HG02798 (cell line): Measurements from ENCODE around the gene MZF1.

ENCODE experiments used
- ATAC-seq: cut with Tn5 transposase; IDR thresholded peaks from one replicate; pipeline ENCODE4 v1.9.1; 2021; ENCODE audit warnings: mild to moderate bottlenecking; ENCODE audit not compliant: unreplicated experiment, poor library complexity

The MZF1 gene

DNA sequence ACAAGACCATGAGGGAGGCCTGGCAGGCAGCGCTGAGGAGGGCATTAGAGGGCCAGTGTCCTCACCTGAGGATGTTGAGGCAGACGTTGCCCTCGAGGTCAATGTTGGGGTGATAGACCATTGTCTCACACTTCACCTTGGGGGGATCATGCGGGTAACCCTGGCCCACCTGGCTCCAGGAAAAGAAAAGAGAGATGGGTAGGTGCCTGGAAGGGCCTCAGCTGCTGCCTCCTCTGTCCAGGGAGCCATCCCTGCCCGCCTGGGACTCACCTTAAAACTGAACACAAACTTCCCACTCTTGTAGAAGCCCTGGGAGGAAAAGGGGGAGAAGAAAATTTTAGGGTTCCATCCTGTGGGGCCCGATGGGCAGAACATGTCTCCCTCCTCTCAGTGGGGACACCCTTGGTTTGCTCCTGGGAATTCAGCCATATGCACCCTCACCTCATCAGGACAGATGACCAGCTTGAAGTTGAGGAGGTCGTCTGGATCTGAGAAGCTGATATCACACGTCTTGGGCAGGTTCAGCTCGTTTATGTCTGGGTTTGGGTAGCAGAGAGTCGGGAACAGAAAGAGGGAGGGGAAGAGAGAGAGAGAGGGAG, 16.4 kb downstream of the MZF1 start:
- ATAC-seq: no peak

- no peak for ATAC-seq
Measured at GRCh38 chr19:58555920-58556621, 17.1 kb downstream of the MZF1 start.

DNA sequence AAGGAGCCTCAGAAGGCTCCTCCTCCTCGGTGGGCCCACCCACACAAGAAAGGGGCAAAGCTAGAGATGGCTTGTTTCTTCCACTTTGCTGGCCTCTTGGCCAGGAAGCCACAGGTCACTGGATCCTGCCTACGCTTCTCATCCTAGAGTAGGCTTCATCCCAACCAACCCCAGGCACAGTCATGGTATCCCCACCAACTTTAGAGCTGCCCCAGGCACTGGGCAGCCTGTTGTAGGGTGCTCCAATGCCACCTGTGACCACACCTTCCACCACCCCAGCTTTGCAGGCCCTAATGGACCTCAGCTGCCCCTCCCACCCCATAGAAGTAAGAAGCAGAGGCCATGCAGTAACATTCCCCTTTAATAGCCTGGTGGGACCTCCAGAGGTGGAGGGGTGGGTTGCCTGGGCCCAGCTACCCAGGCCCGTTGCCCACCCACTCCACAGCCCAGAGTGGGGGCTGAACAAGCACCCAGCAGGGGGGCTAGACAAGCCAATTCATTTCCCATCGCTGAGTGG, 17.7 kb downstream of the MZF1 start:
- ATAC-seq: no peak

- peak; percentile 43 for ATAC-seq
Measured at GRCh38 chr19:58554494-58555368, 18.4 kb downstream of the MZF1 start, which contains the start of gene CHMP2A. Gene CHMP2A, minus strand, starts transcription at chr19:58555105. Its CDS starts 893 bp downstream, at chr19:58554212.

- ATAC-seq: no peak
Measured at GRCh38 chr19:58553799-58554493, 19.2 kb downstream of the MZF1 start.

GRCh38 chr19:58552655-58553054, 20.5 kb downstream of the MZF1 start:
- no peak for ATAC-seq

- no peak for ATAC-seq
Measured at GRCh38 chr19:58551577-58552471, 21.3 kb downstream of the MZF1 start.

GRCh38 chr19:58551123-58551497, 22.0 kb downstream of the MZF1 start:
- no peak for ATAC-seq

- no peak for ATAC-seq
Measured at GRCh38 chr19:58550362-58551122, 22.6 kb downstream of the MZF1 start.

DNA sequence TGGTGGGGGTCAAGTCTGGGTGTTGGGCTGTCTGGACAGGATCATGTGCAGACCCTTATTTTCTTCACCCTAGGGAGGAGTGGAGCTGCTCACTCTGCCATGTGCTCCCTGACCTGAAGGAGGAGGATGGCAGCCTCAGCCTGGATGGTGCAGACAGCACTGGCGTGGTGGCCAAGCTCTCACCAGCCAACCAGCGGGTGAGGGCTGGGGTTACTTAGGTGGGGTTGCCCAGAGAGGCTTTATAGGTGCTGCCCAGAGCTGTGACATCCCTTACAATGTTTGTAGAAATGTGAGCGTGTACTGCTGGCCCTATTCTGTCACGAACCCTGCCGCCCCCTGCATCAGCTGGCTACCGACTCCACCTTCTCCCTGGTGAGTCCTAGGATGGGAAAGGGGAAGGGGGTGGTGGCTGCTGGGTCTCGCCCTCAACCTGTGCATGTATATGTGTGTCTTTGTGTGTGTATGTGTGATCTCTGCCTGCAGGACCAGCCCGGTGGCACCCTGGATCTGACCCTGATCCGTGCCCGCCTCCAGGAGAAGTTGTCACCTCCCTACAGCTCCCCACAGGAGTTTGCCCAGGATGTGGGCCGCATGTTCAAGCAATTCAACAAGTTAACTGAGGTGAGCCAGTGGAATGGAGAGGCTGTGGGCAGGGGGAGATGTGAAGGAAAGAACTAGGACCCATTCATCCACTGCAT, 23.3 kb downstream of the MZF1 start:
- ATAC-seq: no peak

GRCh38 chr19:58548859-58549663, 24.1 kb downstream of the MZF1 start:
- ATAC-seq: no peak

GRCh38 chr19:58547323-58548312, 25.5 kb downstream of the MZF1 start:
- no peak for ATAC-seq

- ATAC-seq: no peak
Measured at GRCh38 chr19:58546019-58546530, 27.1 kb downstream of the MZF1 start.

DNA sequence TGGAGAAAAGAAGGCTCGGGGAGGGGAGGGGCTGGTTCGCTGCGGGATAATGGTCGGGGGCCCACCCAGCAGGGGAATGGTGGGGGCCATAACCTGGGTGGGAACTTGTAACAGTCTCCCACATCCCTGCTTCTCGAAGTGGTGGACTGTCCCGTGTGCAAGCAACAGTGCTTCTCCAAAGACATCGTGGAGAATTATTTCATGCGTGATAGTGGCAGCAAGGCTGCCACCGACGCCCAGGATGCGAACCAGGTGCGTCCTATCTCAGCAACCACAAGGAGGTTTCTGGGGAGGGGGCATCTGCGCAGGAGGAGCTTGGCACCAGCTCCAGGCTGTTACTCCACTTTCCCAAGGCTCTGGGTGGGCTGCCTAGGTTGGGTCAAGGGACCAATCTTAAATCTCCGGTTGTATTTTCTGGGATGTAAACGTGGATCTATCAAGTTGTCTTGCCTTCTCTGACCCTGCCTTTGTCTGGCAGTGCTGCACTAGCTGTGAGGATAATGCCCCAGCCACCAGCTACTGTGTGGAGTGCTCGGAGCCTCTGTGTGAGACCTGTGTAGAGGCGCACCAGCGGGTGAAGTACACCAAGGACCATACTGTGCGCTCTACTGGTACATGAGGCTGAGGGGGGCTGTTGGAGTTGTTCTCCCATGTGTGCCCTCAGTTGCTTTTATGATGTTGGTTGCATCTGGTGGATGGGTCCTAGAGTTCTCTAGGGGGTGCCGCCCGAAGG, 27.7 kb downstream of the MZF1 start:
- ATAC-seq: no peak

GRCh38 chr19:58544591-58545285, 28.4 kb downstream of the MZF1 start:
- ATAC-seq: peak; percentile 60
